HG03521 (cell line): ENCODE measurements around the gene MRPL21.
A peak's percentile ranks its signal among the peaks of the same experiment; 100 is the strongest.

Source experiments
- ATAC-seq: cut with Tn5 transposase; IDR thresholded peaks from one replicate; pipeline ENCODE4 v1.9.1; 2021; ENCODE audit warnings: mild to moderate bottlenecking, moderate library complexity; ENCODE audit not compliant: unreplicated experiment

MRPL21 gene

DNA sequence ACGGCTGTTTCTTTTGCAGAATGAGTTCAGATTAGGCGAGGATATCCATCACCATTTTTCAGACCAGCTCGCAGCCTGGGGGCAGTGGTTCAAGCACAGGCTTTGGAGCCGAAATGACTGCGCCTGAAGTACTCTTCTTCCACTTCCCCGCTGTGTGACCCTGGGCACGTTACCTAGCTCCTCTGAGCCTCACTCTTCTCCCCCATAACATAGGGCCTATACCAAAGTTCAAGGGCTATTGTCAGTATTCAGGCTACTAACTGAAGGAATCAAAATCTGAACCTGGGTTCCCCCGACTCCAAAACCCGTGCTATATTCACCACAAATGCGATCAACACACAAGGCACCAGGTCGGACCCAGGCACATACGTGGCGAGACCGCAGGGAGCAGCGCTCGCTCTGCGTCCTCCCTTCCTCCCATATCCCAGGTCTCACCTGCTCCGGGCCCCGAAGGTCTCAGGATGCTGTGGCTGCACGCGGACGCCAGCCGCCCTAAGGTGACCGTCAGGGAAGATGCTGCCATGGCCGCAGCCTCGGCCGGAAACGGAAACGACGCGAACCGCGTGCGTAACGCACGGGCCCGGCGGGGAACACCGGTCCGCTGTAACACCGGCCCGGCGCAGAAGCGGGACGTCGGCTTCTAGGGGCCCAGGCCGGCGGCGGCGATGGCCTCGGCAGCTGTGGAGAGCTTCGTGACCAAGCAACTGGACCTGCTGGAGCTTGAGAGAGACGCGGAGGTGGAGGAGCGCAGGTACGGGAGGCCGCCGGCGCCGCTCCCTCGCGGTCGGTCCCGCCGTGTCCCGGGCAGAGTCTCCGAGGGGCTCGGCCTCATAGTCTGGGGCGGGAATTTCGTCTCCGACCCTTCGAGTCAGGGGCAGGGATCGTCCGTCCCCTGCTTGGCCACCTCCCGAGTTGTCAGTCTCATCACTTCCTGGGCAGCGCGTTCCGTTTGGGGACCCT is at the start of gene MRPL21, which contains the start of gene IGHMBP2:
Gene MRPL21, minus strand, starts transcription at position 545 of the 960 bp plus-strand sequence. Its CDS starts 22 bp downstream, at position 523.
Gene IGHMBP2, plus strand, starts transcription at position 604 of the 960 bp plus-strand sequence. Its CDS starts 62 bp downstream, at position 666.
- peak; percentile 84 for ATAC-seq

DNA sequence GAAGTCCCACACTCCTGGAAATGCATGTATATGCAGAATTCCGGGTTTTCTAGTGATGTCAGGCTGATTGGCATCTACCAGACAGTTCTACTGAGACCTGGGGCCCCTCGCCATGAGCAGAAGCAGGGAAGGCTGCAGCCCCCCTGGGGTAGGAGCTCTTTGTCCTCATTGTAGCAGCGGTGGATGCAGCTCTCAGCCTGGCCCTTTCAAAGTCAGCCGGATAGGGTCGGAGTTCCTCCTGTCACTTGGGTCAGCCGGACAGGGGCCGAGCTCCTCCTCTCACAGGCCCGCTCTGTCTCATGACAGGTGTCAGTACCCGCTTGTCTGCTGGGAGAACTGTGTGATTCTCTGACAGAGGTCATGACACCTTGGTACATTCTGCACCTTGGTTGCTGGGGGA is 47.1 kb upstream of the MRPL21 start:
- ATAC-seq = no peak

DNA sequence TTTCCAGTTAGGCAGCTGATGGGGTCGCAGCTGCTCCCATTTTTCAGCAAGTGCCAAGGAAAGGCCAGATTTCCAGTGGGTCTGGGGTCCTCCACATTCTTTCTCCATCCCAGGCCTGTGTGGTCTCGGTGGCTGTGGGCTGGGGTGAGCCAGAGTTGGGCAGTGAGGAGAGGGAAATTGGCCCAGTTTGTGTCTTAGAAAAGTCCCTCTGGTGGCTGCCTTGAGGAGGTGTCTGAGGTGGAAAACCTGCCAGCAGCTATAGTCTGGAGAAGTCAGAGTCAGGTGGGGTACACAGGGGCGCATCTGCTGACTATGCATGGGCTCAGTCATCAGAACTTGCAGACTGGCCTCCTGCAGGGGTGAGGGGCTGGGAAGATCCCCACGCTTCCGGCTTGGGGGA is 46.6 kb upstream of the MRPL21 start:
- no peak for ATAC-seq

DNA sequence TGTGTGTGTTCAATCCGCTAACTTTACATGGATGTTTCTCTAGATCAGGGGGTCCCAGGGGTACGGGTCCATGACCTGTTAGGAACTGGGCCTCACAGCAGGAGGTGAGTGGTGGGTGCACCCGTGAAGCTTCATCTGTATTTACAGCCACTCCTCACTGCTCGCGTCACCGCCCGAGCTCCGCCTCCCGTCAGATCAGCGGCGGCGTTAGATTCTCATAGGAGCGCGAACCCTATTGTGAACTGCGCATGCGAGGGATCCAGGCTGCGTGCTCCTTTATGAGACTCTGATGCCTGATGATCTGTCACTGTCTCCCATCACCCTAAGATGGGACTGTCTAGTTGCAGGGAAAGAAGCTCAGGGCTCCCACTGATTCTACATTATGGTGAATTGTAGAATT is 45.3 kb upstream of the MRPL21 start:
- no peak for ATAC-seq

DNA sequence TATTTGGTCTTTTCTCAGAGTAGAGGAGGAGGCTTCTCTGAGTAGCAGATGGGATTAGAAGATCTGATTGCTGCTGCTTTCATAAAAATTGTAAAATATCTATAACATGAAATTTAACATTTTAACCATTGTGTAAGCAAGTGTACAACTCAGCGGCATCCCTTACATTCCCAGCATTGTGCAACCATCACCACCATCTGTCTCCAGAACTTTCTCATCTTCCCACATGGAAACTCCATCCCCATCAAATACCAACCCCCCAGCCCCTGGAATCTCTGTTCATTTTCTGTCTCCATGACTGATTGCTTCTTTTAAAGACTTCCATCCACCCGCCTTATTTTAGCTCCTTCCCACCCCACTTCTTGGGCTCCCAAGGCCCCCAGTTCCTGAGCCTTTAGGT is 44.9 kb upstream of the MRPL21 start:
- no peak for ATAC-seq

DNA sequence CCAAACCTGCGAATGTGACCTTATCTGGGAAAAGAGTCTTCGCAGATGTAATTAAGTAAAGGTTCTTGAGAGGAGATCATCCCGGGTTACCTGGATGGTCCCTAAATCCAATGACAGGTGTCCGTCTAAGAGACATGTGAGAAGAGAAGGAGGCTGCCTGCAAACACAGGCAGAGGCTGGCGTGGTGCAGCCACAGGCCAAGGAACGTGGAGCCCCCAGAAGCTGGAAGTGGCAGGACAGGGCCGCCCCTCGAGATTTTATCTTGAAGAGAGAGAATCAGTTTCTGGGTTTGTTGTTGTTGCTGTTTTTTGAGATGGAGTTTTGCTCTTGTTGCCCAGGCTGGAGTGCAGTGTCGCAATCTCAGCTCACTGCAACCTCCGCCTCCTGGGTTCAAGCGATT is 43.5 kb upstream of the MRPL21 start:
- ATAC-seq = no peak

DNA sequence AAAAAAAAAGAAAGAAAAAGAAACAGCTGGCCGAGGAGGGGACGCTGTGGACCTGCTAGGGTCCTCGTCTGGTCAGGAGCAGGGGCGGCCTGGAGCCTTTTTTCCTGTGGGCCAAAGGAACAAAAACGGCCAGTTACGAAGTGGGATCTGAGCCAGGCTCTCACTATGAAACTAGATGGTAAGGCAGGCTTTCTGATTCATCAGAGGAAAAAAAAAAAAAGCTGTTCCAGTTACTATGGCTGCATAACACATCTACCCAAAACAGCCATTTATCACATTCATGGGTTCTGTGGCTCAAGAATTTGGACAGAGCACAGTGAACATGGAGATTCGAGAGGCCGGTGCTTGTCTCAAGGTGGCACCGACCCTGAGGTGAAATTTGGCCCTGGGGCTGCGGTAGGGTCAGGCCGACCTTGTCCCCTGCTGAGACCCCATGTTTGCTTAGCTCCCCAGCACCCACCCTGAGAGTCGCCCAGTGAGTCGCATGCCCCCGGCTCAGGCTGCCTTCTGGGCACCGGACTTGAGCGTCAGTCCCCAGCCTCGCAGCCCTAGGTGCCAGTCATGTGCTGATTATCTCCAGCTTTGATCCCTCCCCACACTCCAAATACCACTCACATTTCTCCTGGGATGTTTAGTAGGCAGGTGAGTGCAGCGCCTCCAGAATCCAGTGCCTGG is 42.9 kb upstream of the MRPL21 start:
- no peak for ATAC-seq

DNA sequence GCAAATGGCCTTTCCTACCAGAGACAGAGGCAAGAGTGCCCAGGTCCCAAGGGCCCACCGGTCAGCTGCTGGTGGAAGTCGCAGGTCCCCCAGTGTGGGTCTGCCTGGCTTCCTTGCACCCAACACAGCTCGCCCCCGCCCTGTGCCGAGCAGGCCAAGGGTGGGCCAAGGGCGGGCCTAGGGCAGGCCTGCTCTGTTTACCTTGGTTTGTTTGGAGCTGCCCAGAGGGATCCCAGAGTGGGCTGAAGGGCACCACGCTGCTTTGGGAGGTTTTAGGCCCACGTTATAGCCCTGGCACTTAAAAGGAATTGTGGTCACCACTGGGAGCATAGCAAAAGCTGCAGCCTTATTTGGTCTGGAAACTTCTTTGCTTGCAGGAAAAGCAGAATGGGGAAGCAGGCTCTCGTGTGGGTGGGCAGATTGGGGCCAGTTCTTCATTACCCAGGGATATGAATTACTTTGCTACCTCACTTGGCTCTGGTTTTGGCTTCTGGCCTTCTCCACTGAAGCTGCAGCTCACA is 39.2 kb upstream of the MRPL21 start:
- ATAC-seq = no peak

DNA sequence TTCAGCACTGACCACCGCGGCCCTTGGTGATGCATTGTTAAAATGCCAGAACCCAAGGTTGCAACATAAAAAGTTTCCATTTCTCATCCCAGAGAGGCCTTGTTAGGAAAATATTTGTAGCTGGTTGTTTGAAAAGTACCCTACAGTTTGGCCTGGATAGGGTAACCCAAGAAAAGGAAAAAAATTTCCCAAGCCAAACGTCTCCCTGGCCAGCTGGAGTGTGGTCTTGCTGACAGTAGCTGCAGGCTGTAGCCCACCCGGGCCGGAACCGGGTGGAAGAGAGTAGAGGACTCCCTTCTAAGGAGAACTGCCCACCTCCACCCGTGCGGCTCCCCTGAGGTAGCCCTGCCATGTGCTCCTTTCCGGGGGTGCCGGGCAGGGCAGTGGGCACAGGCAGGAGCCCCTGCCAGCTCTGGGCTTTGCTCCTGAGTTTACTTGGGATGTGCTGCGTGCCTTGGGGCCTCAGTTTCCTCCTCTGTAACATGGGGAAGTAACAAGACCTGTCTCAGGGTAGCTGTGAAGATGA is 38.5 kb upstream of the MRPL21 start:
- no peak for ATAC-seq

DNA sequence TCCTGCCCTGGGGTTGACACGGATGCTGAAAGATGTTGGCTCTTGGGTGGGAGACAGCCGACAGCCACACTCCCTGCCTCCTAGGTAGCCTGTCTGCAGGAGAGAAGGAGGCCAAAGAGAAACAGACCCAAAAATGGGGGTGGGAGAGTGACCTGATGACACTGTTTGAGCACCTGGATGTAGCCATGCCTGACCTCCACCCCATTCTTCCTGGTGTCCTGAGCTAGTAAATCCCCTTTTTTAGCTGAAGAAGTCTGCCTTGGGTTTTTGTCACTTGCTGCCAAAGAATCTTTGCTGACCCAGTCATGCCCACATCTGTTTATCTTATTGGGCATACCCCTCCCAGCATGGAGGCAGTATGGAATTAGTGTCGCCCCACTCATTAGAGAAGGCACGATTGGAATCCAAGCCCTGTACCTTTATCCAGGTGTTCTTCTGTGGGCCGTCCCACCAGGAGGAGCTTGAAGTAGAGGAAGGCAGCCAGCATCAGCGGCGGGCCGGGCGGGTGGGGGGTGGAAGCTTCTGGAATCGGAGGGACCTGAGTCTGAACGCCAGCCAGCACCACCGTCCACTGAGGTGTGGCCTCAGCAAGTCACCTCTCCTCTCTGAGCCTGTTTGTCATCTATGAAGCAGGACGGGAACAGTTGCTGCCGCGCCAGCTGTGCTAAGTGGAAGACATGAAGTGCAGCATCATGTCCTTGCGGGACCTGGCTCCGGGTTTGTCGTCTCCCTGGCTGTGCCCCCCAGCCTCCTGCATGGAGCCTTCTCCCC is 37.9 kb upstream of the MRPL21 start:
- ATAC-seq = no peak

DNA sequence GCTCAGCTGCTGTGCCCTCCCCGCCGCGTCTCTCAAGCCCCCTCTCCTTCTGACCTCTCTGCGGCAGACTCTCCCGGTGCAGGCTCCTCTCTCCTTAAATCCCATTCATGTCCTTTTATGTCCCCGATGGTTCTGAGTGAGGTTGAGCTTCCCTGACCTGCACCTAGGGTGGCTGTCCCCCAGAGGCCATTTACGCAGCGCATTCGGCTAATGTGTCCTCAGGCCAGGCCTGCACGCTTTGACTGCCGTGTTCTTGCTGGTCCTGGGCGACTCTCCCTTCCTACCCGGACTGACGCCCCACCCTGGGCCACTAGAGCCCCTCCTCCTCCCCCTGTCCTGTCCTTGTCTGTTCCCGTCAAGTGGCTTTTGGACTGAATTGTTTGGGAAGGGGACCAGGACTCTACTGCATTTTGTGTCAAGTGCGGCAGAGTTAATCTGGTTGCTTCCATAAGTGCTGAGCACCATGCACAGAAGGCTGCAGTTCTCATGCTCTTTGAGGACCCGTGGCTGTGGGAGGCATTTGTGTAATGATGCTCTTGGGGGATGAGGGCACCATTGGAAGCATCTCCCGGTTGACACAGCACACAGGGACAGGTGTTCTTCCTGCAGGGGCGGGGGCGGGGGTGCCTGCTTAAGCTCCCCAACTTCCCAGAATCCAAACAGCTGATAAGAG is 37.2 kb upstream of the MRPL21 start:
- ATAC-seq = no peak

DNA sequence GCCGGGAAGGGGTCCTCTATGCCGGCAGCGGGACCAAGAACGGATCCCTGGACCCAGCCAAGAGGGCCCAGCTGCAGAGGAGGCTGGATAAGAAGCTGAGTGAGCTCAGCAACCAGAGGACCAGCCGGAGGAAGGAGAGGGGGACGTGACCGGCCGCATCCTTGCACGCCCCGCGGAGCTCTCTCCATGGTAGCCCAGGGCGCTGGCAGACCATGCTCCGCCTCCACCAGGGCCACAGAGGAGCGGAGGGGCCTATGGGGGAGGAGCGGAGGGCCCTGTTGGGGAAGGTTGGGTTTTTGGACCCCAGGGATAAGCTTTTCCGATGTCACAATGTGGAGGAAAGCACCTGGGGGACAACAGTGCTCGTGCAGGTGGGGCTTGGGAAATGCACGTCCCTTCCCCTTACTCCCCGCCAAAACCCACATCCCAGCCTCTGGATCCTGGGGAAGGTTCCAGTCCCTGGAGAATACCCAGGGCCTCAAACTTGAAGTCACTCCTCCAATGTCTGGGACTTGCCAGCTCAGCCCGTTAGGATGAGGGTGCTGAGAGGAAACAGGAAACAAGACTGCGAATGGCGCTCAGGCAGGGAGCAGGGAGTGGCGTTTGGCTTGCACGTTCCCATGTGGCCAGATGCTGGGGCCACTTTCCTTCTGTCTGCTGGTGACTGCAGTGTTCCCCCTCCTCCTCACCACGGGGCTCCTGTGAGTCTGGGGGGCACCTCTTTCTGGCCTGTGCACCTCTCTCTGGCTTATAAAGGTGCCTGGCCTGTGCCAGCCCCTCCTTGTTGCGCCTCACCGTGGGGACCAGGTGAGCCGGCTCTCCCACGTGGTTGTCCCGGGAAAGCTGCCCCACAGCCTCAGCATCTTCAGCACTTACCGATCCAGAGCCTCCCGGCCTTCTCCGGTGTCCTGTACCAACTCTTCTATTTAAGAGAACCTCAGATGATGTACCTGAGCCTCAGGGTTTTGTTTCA is 36.2 kb upstream of the MRPL21 start:
- ATAC-seq = no peak

DNA sequence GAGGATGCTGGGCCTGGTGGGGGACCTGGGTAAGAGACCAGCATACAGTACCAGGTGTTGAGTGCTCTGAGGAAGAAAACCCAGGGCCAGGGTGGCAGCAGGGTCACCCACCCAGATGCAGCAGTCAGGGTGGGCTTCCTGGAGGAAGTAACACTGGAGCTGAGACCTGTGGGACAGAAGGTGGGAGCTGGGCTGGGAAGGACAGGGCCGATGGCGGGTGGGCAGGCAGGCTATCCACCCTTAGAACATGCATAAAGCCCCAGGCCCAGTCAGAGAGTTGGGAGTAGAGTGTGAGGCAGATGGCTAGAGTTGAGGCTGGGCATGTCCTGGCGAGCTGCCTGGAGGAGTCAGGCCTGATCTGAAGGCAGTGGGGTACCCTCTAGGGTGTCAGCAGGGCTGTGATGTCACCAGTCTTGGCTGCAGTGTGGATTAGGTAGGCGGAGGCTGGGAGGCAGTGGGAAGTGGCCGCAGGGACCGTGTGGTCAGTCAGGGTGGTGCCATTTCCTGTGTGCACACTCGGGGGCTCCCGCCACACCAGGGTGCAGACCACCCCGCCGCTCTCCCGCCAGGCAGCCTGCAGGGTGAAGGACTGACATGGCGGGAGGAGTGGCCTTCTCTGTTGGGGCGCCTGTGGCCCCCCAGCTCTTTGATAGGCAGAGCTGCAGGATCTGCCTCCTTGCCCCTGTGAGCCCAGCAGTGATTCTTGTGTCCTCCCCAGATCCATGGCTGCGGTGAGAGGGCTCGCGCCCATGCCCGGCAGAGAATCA is 35.4 kb upstream of the MRPL21 start:
- no peak for ATAC-seq

DNA sequence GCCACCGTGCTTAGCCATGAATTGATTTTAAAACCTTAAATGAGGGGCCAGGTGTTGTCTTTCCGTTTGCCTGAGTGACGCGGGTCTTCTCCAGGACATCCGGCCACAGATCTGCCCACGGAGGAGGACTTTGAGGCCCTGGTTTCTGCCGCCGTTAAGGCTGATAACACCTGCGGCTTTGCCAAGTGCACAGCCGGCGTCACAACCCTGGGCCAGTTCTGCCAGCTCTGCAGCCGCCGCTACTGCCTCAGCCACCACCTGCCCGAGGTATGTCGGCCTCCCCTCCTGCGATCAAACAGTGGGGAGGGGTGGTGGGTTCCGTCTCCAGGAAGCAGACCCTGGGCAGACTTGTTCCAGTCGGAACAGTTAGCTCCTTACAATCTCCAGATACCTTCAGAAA is 34.5 kb upstream of the MRPL21 start:
- no peak for ATAC-seq

DNA sequence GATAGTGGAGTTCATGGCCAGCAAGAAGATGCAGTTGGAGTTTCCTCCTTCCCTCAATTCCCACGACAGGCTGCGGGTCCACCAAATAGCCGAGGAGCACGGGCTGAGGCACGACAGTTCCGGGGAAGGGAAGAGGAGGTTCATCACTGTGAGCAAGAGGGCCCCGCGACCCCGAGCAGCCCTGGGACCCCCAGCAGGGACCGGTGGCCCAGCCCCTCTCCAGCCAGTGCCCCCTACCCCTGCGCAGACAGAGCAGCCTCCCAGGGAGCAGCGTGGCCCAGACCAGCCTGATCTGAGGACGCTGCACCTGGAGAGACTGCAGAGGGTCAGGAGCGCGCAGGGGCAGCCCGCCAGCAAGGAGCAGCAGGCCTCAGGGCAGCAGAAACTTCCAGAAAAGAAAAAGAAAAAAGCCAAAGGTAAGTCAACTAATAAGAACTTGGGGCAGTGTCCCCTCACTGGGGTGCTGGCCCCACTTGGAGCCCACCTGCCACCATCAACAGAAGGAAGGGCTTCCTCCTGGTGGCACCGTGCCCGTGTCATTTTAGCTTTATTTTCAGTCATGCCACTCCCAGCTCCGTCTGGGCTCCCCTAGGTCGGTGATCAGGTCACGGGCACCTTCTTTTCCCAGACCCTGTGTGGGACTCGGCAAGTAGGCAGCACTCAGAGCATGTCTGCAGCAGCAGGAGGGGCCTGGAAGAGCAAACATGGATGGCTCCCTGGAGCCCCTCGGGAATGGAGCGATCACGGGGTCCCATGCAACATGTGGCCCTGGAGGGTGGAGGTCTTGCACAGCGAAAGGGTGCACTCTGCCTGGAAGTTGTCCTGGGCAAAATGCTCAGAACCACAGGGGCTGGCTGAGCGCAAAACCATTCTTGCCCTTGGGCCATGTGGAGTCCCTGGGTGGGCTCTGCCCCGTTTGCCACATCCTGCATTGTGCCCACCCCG is 33.3 kb upstream of the MRPL21 start:
- ATAC-seq = no peak

DNA sequence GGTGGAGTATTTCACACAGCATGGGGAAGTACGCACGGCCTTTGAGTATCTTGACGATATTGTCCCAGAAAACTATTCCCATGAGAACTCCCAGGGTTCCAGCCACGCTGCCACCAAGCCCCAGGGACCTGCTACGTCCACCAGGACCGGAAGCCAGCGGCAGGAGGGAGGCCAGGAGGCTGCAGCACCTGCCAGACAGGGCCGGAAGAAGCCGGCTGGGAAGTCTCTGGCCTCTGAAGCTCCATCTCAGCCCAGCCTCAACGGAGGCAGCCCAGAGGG is 32.7 kb upstream of the MRPL21 start:
- no peak for ATAC-seq
